GM21786 (cell line): ENCODE data around the gene PGAM2.

Source experiments
- ATAC-seq: cut with Tn5 transposase; IDR thresholded peaks from one replicate; pipeline ENCODE4 v1.9.1; 2021; ENCODE audit not compliant: unreplicated experiment

PGAM2 gene

GRCh38 chr7:44103923-44104859 is 38.8 kb upstream of the PGAM2 start, which contains the start of gene AEBP1:
Gene AEBP1, plus strand, starts transcription at chr7:44104345. Its CDS starts 321 bp downstream, at chr7:44104666.
- ATAC-seq = no peak

- ATAC-seq = no peak
These were observed 38.2 kb upstream of the PGAM2 start for GRCh38 chr7:44103566-44103922.

DNA sequence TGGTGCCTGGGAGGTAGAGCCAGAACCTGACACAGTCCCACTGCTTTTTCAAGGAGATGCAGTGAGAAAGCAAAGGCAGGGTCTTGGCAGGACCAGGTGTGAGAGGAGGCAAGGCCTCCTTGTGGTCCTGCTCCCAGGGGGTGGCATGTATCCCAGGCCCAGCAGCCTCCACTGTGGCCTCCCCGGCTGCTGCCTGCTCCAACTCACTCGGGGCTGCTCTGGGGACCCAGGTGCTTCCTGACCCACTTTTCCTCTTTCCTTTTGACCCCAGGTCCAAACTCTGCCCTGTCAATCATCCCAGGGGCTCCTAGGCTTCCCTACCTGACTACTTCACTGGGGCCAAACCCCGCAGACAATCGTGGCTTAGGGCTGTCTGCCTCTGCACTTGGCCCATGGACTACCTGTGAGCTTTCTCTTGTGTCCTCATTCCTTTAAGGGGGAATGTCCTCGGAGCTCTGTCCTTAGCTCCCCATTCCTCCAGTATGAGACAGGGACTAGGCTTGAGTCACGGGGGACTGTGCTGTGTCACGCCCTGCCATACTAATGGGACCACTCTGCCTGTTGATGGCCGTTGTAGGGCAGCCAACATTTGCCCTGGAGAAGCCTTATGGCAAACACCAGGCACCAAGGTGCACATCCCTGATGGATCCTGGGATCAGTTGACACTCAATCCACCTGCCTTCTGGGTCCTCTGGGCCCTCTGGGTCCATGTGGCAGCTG is 37.6 kb upstream of the PGAM2 start:
- no peak for ATAC-seq

DNA sequence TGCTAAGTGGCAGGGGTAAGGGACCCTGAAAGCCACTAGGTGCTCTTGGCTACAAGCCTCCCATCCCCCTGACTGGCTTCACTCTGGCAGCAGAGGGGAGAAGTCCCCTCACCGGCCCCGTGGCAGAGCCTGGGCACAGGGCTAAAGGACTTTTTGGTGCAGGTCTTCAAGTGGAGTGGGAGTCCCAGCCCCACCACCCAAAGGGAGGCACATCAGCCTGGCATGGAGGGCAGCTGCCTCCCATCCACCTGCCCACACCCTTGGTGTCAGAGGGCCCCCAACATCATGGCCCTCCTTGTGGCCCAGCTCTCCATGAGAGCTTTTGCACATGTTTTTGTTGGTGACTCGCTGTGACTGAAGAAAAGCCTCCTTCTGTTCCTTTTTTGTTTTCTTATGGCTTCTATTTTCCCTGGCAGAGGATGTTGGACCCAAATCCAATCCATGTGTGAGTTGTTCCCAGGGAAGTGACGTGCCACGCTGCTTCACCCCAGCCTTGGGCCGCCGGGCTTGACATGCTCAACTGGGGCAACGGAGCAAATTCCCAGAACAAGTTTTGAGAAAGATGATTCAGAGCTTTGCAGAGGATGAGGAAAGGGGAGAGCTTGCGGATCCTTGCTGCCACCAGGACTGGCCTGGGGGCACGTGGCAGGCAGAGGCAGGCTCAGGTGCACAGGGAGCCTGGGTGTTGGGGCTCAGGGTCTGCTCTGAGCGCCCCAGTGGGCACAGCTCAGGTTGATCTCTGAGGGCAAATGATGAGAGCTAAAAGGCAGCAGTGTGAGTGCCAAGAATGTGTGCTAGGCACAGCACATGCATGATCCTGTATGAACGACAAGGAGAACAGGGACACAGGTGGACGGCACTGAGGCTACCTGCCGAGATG is 36.8 kb upstream of the PGAM2 start:
- ATAC-seq = no peak

- no peak for ATAC-seq
These were observed 36.1 kb upstream of the PGAM2 start for GRCh38 chr7:44101303-44101965.

GRCh38 chr7:44100458-44101302 is 35.3 kb upstream of the PGAM2 start:
- ATAC-seq = no peak

DNA sequence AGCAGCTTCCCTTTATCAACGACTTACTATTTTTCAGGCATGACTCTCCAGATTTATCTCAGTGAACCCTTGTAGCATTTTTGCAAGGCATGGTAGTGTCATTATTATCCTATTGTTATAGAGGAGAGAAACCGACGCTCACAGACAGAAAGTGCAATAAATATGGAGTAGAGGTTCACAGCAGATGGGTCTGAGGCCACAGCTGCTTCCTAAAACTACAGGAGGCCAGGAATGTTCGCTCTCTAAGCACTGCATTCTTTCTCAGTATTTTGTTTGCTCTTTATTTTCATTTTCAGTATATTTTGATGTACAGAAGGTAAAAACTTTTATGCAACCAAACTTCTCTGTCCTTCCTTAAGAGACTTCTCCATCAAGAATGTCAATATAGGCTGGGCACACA is 34.3 kb upstream of the PGAM2 start:
- no peak for ATAC-seq

DNA sequence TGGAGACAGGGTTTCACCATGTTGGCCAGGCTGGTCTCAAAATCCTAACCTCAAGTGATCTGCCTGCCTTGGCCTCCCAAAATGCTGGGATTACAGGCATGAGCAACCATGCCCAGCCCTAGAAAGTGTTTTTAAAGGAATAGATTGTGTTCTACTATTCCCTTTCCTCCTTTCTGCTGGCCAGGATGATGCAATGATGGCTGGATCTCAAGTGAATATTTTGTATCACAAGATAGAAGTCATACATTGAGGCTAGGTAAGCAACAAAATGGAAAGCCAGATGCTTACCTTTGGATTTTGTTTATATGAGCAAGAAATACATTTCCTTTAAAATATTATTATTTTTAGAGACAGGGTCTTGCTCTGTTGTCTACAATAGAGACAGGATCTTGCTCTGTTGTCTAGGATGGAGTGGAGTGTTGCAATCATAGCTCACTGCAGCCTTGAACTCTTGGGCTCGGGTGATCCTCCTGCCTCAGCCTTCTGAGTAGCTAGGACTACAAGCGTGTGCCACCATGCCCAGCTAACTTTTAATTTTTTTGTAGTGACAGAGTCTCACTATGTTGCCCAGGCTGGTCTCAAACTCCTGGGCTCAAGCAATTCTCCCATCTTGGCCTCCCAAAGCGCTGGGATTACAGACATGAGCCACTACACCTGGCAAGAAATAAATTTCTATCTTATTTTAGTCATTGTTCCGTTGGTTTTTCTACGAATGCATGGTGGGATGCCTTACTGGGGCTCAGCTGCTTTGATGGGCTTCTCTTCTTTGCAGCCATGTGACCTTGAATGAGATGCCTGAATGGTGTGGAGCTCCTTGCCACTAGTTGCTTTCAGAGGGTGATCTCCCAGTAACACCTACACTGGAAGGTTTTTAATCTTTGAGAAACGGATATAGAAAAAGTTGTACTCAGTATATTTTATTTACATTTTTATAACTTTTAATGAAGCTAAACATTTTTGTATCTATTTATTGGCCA is 33.0 kb upstream of the PGAM2 start:
- ATAC-seq = no peak

DNA sequence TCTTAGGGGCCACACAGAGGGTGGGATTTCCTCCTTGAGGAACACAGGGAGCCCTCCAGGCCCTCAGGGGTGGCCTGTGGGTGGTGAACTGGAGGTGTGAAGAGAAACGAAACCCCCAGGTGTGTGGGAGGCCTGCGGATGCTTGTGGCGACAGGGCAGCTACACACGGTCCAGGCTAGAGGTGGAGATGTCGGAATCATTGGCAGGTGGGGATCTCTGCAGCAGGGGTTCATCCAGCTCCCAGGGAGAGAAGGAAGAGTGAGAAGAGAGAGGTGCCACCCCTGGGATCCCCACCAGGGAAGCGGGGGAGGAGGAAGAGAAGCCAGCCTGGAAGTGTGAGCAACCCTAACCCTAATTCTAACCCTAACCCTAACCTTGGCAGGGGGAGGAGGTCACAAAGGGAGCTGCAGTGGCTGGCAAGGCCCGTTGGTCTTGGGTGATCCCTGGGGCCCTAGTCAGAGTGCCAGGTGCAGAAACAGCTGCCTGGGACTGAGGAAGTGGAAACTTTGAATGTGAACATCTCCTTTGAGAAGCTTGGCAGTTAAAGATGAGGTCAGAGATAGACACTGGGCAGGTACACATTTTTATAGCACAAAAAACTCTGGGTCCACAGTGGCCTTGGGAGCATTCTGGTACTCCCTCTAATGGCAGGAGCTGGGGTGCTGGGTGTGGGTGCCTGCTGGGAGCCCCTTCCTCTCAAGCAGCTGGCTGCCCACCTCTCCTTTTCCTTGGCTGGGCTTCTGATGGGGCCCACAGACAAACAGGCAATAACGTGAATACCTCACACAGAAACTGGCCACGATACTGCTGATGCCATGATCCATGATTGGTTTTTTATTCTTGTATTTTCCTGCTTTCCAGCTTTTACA is 31.9 kb upstream of the PGAM2 start:
- peak; percentile 75 for ATAC-seq

DNA sequence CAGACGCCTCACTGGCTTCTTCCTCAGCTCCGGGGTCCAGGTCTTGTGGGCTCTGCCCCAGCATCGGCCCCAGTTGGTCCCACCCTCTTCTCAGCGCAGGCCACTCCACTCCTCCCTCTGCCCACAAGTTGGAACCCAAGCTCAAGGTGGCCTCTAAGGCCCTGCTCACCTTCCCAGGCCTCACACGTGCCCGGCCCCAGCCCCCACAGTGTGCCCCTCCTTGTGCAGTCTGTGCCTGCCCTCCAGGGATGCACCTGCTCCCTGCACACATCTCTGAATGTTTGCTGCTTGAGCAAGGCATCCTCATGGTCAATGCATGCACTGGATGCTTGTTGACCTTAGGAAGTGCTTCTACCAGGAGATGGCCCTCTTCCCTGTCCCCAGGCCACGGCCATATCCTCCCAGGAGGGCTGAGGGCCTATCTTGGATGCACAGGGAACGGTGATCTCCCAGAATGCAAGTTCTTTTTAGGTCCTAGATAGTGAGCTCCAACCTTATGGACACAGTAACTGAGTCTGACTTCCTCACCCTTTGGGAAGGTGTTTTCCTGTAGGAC is 31.0 kb upstream of the PGAM2 start:
- no peak for ATAC-seq

GRCh38 chr7:44095781-44096180 is 30.4 kb upstream of the PGAM2 start:
- no peak for ATAC-seq

- no peak for ATAC-seq
These were observed 29.7 kb upstream of the PGAM2 start for GRCh38 chr7:44094883-44095592.

GRCh38 chr7:44094365-44094764 is 29.0 kb upstream of the PGAM2 start:
- ATAC-seq = no peak

DNA sequence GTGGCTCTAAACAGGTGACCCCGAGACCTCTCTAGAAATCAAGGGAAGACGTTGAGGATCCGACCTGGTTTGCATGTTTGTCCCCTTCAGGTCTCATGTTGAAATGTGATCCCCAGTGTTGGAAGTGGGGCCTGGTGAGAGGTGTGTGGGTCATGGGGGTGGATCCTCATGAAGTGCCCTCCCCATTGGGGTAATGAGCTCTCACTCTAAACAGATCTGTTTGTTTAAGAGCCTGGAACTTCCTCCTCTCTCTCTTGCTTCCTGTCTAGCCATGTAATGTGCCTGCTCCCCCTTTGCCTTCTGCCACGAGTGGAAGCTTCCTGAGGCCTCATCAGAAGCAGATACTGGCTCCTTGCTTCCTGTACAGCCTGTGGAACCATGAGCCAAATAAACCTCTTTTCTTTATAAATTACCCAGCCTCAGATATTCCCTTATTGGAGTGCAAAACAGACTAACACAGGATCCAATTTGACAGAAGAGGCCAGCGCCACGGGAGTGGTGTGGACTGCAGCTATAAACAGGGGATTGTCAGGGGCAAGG is 27.8 kb upstream of the PGAM2 start:
- no peak for ATAC-seq

DNA sequence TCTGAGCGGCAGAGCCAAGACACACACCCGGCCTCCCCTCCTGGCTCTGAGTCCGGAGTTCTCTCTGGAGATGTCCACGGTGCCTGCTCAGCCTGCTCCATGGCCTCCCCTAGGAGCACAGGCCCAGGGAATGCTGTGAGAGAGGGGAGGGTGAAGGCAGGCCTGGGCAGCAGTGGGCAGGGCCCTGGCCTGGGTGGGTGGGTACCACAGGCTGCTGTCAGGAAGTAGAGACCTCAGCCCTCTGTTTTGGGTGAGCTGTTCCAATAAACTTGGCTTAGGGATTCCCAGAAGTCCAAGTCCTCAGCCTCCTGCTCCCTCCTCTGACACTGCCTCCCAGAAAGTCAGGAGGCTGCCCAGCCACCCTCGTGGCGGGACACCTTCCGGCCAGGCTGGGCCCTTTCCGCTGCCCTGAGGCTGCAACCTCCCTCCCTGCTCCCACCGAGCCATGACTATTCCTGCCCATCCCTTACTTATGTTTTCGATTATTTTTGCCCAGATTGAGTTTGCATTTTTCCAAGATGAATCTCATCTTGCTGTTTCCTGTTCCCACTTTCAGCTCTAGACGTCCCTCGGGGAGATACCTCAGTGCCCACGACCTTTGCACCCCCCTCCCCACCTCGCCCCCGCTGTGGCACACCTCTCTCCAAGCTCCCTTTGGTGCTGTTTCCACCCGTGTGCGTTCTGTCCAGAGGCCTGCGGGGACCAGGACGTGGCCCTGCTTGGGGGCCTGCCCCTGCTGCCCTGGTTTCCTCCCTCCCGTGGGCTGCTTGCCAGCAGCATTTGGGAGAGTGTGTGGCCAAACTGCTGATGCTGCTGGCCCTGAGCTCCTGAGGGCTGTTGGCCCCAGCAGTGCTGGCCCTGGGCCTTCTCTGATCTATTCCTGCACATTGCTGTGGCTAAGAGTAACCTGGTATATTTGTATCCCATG is 22.8 kb upstream of the PGAM2 start:
- ATAC-seq = no peak
